ENCODE data around the gene HIVEP3. TPM values are rescaled to one million over a fixed set of nuclear protein-coding genes. Genes with fewer than 3 reads are reported as not detected.

The HIVEP3 gene
- total RNA-seq, 4 donors from 2014 or later = 1.4 to 3.0 (median 2.3) TPM

DNA sequence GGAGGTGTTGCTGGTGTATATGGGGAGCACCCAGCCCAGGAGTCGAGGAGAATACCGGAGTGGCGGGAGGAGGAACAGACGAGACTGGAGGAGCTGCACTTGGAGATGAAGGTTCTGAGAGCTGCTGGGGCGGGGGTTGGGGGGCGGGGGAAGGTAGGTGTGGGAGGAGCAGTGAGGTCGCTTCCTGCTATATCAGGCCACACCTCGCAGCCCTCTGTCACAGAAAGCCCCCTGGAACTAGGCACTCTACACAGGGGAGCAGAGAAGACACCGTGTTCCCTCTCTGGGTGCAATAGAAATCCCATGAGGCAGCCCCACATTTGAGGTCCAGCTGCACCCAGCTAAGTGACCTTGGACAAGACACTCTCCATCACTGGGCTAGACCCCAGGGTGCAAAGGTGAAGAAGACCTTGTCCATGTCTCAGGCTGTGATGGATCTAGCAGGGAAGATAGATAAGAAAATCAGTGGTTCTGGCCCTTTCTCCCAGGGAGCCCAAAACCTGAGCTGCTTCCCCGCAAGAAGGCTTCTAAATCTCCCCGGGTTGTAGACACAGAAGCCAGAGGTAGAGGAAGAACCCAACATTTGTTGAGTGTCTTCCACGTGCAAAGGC lies 278.5 kb downstream of the HIVEP3 start:
- Histone ChIP-seq H3K4me3 (no peak overlapping the region), H3K9me3 (no peaks in the 10 kb centered on the region), H3K36me3 (no peaks in the 10 kb centered on the region), H3K27ac (replicated peaks in 1 of 4) (no peak overlapping the region), H3K4me1 (no peaks in the 10 kb centered on the region), H3K27me3 (no peaks in the 10 kb centered on the region)
- DNase-seq (ENCODE audit: extremely low spot score) = no peak
- intact Hi-C loops (cut with DNase I) = no loop called here
- 85% methylated on average over 11 of the region's 12 CpGs for WGBS
- TF ChIP-seq, protein P1, sequence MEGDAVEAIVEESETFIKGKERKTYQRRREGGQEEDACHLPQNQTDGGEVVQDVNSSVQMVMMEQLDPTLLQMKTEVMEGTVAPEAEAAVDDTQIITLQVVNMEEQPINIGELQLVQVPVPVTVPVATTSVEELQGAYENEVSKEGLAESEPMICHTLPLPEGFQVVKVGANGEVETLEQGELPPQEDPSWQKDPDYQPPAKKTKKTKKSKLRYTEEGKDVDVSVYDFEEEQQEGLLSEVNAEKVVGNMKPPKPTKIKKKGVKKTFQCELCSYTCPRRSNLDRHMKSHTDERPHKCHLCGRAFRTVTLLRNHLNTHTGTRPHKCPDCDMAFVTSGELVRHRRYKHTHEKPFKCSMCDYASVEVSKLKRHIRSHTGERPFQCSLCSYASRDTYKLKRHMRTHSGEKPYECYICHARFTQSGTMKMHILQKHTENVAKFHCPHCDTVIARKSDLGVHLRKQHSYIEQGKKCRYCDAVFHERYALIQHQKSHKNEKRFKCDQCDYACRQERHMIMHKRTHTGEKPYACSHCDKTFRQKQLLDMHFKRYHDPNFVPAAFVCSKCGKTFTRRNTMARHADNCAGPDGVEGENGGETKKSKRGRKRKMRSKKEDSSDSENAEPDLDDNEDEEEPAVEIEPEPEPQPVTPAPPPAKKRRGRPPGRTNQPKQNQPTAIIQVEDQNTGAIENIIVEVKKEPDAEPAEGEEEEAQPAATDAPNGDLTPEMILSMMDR (IDR thresholded peaks at IDR 0.05) = no peak
- TF ChIP-seq EP300 (IDR thresholded peaks at IDR 0.05) (no peak), POLR2AphosphoS5 (IDR thresholded peaks at IDR 0.05) (no peak), POLR2A (IDR thresholded peaks at IDR 0.05; ENCODE audit: low read depth) (no peak)

DNA sequence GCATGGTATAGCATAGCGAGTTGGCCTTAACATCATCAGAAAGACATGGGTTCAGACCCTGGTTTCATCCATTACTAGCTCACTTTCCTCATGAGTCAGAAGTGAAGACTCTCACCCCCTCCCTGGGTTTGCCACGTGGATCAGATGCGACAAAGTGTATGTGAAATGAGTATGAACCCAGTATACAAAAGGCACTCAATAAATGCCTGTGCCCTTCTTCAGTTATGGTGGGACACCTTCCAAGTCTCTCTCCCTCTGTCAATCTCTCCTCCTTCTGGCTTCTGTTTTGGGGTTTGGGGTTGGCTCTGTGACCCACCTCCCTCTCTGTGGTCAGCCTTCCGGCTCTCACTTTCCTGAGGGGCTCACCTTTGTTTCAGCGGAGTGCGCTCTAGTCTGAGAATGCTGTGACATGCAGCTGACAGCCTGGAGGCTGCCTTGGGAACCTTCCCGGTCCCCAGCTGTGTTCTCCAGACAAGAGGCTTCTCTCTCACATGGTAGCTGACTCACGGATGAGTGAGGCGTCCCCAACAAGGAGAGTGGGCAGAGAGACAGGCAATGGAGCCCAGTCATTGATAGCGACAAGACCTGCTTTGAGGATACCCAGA lies 279.3 kb downstream of the HIVEP3 start:
- TF ChIP-seq POLR2AphosphoS5 (IDR thresholded peaks at IDR 0.05) (no peak), POLR2A (IDR thresholded peaks at IDR 0.05; ENCODE audit: low read depth) (no peak), EP300 (IDR thresholded peaks at IDR 0.05) (no peak)
- TF ChIP-seq, protein P1 (IDR thresholded peaks at IDR 0.05) = no peak
- intact Hi-C loops (cut with DNase I) = no loop called here
- 79% methylated on average over 10 of the region's 10 CpGs for WGBS

DNA sequence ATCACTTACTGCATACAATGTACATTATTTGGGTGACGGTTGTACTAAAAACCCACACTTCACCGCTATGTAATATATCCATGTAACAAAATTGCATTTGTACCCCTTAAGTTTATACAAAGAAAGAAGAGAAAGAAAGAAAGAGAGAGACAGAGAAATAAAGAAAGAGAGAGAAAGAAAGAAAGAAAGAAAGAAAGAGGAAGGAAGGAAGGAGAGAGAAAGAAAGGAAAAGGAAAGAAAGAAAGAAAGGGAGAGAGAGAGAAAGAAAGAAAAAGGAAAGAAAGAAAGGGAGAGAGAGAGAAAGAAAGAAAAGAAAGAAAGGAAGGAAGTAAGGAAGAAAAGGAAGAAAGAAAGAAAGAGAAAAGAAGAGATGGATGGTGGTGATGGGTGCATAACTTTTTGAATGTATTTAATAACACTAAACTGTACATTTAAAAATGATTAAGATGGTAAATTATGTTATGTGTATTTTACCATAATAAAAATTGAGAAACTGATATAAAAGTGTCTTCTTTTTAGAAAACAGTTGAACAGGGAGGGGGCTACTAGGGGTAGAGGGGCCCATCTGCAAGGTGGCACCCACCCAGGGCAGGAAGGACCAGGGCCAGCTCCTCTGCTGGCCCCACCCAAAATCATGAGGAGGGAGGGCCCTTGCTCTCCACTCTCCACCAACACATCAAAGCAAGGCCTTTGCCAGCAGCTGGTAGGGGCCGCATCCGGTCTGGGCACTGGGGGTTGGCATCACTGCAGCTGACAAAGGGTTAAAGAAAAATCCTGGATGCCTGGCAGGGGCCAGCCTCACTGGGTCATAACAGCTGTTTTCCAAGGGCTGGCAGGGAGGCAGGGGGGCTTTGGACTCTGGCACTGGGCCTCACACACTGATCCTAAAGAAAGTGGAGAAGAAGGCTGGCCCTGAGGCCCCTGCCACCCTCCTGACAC lies 280.4 kb downstream of the HIVEP3 start:
- no peak for DNase-seq (ENCODE audit: extremely low spot score)
- Histone ChIP-seq H3K27ac (replicated peaks in 1 of 4) (no peak overlapping the region), H3K4me1 (no peaks in the 10 kb centered on the region), H3K4me3 (no peak overlapping the region), H3K9me3 (no peaks in the 10 kb centered on the region), H3K27me3 (no peaks in the 10 kb centered on the region), H3K36me3 (no peaks in the 10 kb centered on the region)
- no peak for TF ChIP-seq POLR2AphosphoS5 (IDR thresholded peaks at IDR 0.05)
- TF ChIP-seq, protein P1 (IDR thresholded peaks at IDR 0.05) = no peak
- TF ChIP-seq POLR2A (IDR thresholded peaks at IDR 0.05; ENCODE audit: low read depth) = no peak
- TF ChIP-seq EP300 (IDR thresholded peaks at IDR 0.05) = no peak
- intact Hi-C loops (cut with DNase I) = no loop called here
- WGBS = 100% methylated on average over 2 of the region's 4 CpGs

More for the DNA sequence above, 279.3 kb downstream of the HIVEP3 start:
- no peaks in the 10 kb centered on the region for H3K27me3 ChIP-seq
- H3K36me3 ChIP-seq = no peaks in the 10 kb centered on the region
- H3K9me3 ChIP-seq = no peaks in the 10 kb centered on the region
- DNase-seq (ENCODE audit: extremely low spot score) = no peak
- no peaks in the 10 kb centered on the region for H3K4me1 ChIP-seq
- no peak overlapping the region for H3K4me3 ChIP-seq
- no peak overlapping the region for H3K27ac ChIP-seq (replicated peaks in 1 of 4)

DNA sequence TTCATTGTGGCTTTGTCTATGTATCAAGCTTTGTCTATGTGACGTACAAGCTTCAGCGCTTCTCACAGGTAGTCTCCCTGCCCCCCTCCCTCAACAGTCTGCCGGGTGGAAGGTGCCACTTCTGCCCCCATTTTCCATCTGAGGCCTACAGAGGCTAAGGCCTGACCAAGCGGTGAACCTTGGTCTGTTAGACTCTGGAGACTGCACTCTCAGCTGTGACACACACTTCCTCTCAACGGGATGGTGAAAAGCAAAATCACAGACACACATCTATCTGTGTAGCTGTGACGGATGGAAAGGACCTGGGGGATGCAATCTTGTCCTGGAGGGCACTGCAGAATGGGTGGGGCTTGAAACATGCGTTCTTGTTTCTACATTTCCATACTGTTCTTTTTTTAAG lies 281.4 kb downstream of the HIVEP3 start:
- no peak overlapping the region for H3K27ac ChIP-seq (replicated peaks in 1 of 4)

More for the DNA sequence above, 281.4 kb downstream of the HIVEP3 start:
- H3K36me3 ChIP-seq = no peaks in the 10 kb centered on the region
- H3K27me3 ChIP-seq = no peaks in the 10 kb centered on the region
- no peaks in the 10 kb centered on the region for H3K9me3 ChIP-seq
- no peak for DNase-seq (ENCODE audit: extremely low spot score)
- intact Hi-C loops (cut with DNase I) = no loop called here
- no peak overlapping the region for H3K4me3 ChIP-seq
- no peaks in the 10 kb centered on the region for H3K4me1 ChIP-seq
- TF ChIP-seq POLR2AphosphoS5 (IDR thresholded peaks at IDR 0.05) (no peak), POLR2A (IDR thresholded peaks at IDR 0.05; ENCODE audit: low read depth) (no peak), EP300 (IDR thresholded peaks at IDR 0.05) (no peak)
- TF ChIP-seq, protein P1 (IDR thresholded peaks at IDR 0.05) = no peak
- WGBS = 85% methylated on average over 7 of the region's 7 CpGs
